ENCODE measurements around the gene NDRG2. TPM values are rescaled to one million over a fixed set of nuclear protein-coding genes. Genes with fewer than 3 reads are reported as not detected.

NDRG2 gene
- total and polyA plus RNA-seq, 8 donors = 61.3 to 418 (median 107) TPM

DNA sequence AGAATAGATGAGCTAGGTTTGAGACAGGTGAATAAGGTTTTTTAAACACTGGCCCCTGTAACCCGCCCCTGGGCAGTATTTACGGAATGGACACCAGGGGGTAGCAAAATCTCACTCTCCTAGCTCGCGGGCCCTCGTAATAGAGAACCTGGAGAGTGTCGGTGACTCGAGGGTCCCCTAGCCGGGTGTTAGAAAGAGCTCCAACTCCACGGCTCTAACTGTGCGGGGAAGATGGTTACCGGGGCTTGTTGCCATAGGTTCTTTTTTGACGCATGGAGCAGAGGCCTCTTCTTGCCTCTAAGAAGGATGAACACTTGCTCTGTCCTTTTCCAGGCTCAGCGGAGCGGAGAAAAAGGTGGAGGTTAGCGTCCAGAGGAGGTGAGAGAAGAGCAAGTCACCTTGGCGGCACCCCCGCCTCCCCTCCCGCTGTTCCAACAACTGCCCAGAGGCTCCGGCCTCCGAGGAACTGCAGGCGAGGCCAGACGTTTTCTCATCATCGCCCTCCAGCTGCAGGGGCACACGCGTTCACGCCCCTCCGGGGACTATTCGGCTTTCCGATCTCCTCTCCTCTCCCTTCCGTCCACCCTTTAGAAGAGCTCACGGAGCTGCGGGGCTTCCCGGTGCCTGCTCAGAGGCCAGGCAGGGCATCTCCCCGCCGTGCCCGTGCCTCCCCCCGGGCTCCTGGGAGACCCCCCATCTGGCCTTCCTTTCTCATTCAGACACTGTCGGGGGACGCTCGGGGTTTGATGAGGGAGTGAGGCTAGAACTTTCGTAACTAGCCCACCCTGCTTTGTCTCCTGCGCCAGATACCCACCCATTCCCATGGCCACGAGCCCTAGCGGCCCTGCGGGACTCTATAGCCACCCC, 43.9 kb upstream of the NDRG2 start:
- H3K27me3 ChIP-seq = peaks cover 0 to 19% (median 6%) of the 10 kb centered on the region in 3 donors
- peak overlapping the region; percentile 77 to 90 (median 80) for H3K4me3 ChIP-seq
- DNase-seq = peak; percentile 63 to 89
- peaks cover 0 to 12% (median 5%) of the 10 kb centered on the region in 4 donors for H3K36me3 ChIP-seq
- peak overlapping the region in 4 of 5 donors; percentile 86 to 94 (median 92) for H3K27ac ChIP-seq
- 1 to 4% (median 2%) methylated on average over 44 to 45 of the region's 45 CpGs for WGBS, 5 donors
- intact Hi-C loops (cut with DNase I; ENCODE audit: low total_unique reads) = loop anchor here (5.0 kb wide), 1 partner anchor 39 kb away; no protein-coding TSS in a partner anchor
- no peaks in the 10 kb centered on the region for H3K9me3 ChIP-seq
- TF ChIP-seq, protein P1, sequence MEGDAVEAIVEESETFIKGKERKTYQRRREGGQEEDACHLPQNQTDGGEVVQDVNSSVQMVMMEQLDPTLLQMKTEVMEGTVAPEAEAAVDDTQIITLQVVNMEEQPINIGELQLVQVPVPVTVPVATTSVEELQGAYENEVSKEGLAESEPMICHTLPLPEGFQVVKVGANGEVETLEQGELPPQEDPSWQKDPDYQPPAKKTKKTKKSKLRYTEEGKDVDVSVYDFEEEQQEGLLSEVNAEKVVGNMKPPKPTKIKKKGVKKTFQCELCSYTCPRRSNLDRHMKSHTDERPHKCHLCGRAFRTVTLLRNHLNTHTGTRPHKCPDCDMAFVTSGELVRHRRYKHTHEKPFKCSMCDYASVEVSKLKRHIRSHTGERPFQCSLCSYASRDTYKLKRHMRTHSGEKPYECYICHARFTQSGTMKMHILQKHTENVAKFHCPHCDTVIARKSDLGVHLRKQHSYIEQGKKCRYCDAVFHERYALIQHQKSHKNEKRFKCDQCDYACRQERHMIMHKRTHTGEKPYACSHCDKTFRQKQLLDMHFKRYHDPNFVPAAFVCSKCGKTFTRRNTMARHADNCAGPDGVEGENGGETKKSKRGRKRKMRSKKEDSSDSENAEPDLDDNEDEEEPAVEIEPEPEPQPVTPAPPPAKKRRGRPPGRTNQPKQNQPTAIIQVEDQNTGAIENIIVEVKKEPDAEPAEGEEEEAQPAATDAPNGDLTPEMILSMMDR (IDR thresholded peaks at IDR 0.05) = peak in 5 of 7 experiments; percentile 53 to 73 (median 57)
- TF ChIP-seq EP300 (IDR thresholded peaks at IDR 0.05) (no peak), POLR2AphosphoS5 (IDR thresholded peaks at IDR 0.05) (no peak)
- H3K4me1 ChIP-seq = peaks cover 37 to 49% (median 47%) of the 10 kb centered on the region in 4 donors

DNA sequence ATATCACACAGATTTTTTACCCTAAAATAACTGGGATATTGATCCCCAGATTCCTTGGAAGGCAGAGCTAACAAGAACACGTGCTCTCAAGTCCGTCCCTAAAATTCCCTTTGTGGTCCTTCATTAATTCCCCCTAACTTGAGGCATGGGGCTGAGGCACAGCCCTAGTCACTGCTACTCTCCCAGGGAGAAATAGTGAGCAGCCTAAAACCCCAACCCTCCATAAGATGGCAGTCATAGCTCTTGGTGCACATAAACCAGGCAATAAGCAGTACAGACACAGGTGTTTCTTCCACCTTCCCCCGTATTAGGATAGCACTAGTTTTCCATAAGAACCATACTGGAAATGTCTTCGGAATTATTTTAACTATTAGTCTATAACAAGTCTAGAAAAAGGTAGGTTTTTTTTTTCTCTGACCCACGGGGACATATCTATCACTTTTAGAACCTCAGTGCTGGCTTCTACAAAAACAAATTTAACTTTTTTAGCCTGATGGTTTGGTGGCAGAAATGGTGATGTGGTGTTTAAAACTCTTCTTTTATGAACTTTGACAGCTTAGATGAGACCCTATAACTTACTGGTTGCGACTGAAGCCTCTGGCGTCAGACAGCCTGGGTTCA, 42.1 kb upstream of the NDRG2 start:
- intact Hi-C loops (cut with DNase I; ENCODE audit: low total_unique reads) = loop anchor here (5.0 kb wide), 1 partner anchor 40 kb away; no protein-coding TSS in a partner anchor
- peak in 1 of 2 donors; percentile 38 for DNase-seq
- WGBS, 5 donors = 71 to 74% (median 73%) methylated on average over 7 of the region's 7 CpGs
- Histone ChIP-seq H3K27me3 (peaks cover 0 to 19% (median 6%) of the 10 kb centered on the region in 3 donors), H3K27ac (no peak overlapping the region), H3K4me3 (no peak overlapping the region), H3K4me1 (peaks cover 25 to 42% (median 33%) of the 10 kb centered on the region in 4 donors), H3K9me3 (no peaks in the 10 kb centered on the region), H3K36me3 (no peaks in the 10 kb centered on the region)
- TF ChIP-seq POLR2A (IDR thresholded peaks at IDR 0.05) = no peak
- no peak for TF ChIP-seq POLR2AphosphoS5 (IDR thresholded peaks at IDR 0.05)
- no peak for TF ChIP-seq EP300 (IDR thresholded peaks at IDR 0.05)
- TF ChIP-seq, protein P1 (IDR thresholded peaks at IDR 0.05) = no peak

DNA sequence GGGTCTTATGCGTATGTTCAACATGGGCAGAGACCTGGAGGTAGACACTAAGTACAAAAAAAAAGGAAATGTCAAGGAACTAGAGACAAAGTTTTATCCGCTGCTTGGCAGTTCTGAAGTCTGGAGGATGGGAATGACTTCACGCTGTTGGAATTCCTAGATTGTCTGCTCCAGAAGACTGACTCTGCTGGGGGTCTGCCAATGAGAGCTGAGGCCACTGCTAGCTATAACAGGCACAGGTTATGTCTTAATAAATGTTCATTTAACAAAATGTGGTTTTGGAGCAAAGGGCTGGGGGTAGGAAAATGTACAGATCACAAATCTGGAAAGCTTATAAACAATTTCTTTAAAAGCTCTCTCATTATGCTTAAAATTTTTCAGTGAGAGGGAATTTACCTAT, 38.6 kb upstream of the NDRG2 start:
- H3K27me3 ChIP-seq = peaks cover 0 to 3% (median 0%) of the 10 kb centered on the region in 3 donors

DNA sequence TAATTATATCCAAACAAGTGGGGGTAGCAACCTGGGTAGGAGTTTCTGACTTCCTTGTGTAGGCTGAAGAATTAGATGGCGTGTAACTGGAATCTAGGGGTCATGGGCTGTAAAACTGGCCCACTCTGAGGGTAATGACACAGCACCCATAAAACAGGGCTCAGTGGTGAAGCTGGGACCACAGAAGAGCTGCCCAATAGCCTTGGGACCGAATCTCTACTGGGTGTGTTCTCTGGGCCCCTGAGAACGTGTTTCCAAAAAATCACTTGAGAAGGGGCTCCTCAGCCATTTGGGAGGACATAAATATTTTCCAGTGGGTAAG, 36.4 kb upstream of the NDRG2 start:
- 87 to 93% (median 91%) methylated on average over 3 of the region's 3 CpGs for WGBS, 5 donors
- TF ChIP-seq EP300 (IDR thresholded peaks at IDR 0.05) (no peak), POLR2A (IDR thresholded peaks at IDR 0.05) (no peak), POLR2AphosphoS5 (IDR thresholded peaks at IDR 0.05) (no peak)
- TF ChIP-seq, protein P1 (IDR thresholded peaks at IDR 0.05) = no peak
- Histone ChIP-seq H3K27ac (peak overlapping the region in 1 of 5 donors; percentile 5), H3K36me3 (no peaks in the 10 kb centered on the region), H3K9me3 (no peaks in the 10 kb centered on the region), H3K27me3 (no peaks in the 10 kb centered on the region), H3K4me3 (no peak overlapping the region), H3K4me1 (peaks cover 0 to 18% (median 8%) of the 10 kb centered on the region in 4 donors)
- intact Hi-C loops (cut with DNase I; ENCODE audit: low total_unique reads) = no loop called here
- DNase-seq = no peak

More for the DNA sequence above, 38.6 kb upstream of the NDRG2 start:
- intact Hi-C loops (cut with DNase I; ENCODE audit: low total_unique reads) = no loop called here
- Histone ChIP-seq H3K27ac (no peak overlapping the region), H3K4me3 (no peak overlapping the region), H3K9me3 (no peaks in the 10 kb centered on the region), H3K36me3 (no peaks in the 10 kb centered on the region), H3K4me1 (peaks cover 0 to 22% (median 9%) of the 10 kb centered on the region in 4 donors)
- 73 to 84% (median 77%) methylated on average over 3 of the region's 3 CpGs for WGBS, 5 donors
- TF ChIP-seq, protein P1 (IDR thresholded peaks at IDR 0.05) = no peak
- TF ChIP-seq POLR2AphosphoS5 (IDR thresholded peaks at IDR 0.05) (no peak), EP300 (IDR thresholded peaks at IDR 0.05) (no peak), POLR2A (IDR thresholded peaks at IDR 0.05) (no peak)
- DNase-seq = no peak
